GM12875 (cell line): ENCODE data around the gene CIBAR2.

Experiments used
- H3K4me3 ChIP-seq: one replicate; pipeline ENCODE4 v1.5.1; 2011; ENCODE audit warnings: low read depth, low read length, control low read depth
- TF ChIP-seq, protein P1 (sequence below): IDR thresholded peaks from 2 replicates; pipeline ENCODE4 v1.5.1; 2011; ENCODE audit warnings: low read depth, mild to moderate bottlenecking, control low read depth, inconsistent platforms, low read length, moderate library complexity, borderline replicate concordance; ENCODE audit not compliant: insufficient read depth

Gene CIBAR2

GRCh38 chr16:85156440-85156839 lies 44.2 kb upstream of the CIBAR2 start:
- TF ChIP-seq, protein P1, sequence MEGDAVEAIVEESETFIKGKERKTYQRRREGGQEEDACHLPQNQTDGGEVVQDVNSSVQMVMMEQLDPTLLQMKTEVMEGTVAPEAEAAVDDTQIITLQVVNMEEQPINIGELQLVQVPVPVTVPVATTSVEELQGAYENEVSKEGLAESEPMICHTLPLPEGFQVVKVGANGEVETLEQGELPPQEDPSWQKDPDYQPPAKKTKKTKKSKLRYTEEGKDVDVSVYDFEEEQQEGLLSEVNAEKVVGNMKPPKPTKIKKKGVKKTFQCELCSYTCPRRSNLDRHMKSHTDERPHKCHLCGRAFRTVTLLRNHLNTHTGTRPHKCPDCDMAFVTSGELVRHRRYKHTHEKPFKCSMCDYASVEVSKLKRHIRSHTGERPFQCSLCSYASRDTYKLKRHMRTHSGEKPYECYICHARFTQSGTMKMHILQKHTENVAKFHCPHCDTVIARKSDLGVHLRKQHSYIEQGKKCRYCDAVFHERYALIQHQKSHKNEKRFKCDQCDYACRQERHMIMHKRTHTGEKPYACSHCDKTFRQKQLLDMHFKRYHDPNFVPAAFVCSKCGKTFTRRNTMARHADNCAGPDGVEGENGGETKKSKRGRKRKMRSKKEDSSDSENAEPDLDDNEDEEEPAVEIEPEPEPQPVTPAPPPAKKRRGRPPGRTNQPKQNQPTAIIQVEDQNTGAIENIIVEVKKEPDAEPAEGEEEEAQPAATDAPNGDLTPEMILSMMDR = no peak
- no peak overlapping the region for H3K4me3 ChIP-seq

GRCh38 chr16:85153656-85154091 lies 41.4 kb upstream of the CIBAR2 start:
- TF ChIP-seq, protein P1 = no peak
- H3K4me3 ChIP-seq = no peak overlapping the region

DNA sequence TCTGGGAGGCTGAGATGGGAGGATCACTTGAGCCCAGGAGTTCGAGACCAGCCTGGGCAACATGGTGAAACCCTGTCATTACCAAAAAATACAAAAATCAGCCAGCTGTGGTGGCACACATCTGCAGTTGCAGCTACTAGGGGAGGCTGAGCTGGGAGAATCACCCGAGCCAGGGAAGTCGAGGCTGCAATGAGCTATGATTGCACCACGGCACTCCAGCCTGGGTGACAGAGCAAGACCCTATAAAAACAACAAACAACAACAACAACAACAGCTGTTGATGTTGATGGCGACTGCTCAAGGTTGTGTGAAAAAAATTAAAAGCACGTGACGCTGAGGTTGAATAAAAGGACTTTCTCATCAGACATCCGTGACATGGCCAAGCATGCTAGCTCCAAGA lies 40.8 kb upstream of the CIBAR2 start:
- no peak overlapping the region for H3K4me3 ChIP-seq
- TF ChIP-seq, protein P1 = no peak

DNA sequence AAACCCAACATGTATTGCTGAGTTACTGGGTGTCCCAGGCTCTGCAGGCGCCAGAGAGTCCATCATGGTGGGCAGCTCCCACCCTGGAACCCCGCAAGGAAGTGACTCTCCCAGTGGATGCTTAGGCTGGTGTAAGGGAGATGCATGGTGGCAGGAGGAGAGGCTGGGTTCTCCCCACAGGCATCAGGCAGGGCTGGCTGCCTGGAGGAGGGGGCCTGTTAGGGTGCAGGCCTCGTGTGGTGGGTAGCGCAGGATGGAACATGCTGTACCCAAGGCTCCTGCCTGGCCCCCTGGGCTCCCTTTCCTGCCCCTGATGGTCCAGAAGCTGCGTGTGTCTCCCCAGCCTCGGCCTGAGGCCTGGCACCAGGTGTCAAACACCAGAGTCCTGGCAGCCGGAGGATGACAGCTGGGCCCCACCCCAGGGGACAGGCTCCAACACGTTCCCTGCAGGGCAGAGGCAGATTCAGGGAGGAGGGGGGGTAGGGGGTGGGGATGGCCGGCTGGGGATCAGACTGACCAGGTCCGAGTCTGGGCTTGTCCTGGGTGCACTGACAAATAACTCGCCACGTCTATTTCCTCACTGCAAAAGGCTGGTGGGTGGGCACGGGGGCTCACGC lies 40.2 kb upstream of the CIBAR2 start:
- no peak overlapping the region for H3K4me3 ChIP-seq

DNA sequence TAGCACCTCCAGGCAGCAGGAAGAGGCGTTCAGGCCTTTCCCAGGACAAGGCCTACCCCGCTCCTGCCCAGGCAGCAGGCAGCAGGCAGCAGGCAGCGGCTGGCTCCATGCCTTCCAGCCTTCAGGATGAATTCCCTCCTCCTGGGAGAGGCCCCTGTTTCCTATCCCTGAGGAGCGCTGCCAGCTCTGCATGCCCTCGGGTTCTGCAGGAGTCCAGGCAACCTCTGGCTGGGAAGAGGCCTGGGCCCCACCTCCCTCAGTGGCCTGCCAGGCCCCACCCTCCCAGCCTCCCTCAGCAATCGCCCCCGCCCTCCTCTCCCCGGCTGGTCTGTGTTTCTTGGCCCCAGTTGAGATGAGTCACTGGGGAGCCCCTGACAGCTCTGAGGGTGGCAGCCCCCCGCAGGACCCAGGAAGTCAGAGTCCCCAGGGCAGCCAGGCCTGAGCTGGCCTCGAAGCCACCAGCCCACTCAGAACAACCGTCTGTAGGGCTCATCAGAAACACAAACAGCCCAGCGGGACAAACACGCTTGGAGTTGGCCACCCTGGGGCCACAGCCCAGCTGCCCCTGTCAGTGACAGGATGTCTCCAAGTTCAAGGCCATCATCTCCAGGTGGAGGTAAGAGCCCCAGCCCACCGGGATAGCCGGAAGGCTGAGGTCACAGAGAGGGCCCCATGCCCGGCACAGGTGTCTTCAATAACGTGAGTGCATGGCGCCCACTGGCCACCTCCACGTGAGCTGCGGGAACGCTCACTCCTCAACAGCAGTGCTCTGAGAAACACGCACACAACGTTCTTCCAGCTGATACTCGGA lies 39.5 kb upstream of the CIBAR2 start:
- no peak overlapping the region for H3K4me3 ChIP-seq
- TF ChIP-seq, protein P1 = no peak

More for the DNA sequence above, 40.2 kb upstream of the CIBAR2 start:
- TF ChIP-seq, protein P1 = no peak

DNA sequence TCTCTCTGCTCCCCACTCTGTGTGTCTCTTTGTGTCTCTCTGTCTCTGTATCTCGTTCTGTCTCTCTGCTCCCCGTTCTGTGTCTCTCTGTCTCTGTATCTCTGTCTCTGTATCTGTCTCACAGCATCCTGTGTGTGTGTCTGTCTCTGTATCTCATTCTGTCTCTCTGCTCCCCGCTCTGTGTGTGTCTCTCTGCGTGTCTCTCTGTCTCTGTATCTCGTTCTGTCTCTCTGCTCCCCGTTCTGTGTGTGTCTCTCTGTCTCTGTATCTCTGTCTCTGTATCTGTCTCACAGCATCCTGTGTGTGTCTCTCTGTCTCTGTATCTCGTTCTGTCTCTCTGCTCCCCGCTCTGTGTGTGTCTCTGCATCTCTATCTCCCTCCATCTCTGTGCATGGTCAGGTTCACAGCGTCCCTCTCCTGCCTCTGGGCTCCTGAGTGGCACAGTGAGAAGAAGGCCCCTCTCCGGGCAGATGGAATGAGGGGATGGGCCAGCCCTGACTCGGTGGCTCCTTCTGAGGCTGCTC lies 38.9 kb upstream of the CIBAR2 start:
- TF ChIP-seq, protein P1 = no peak
- H3K4me3 ChIP-seq = no peak overlapping the region
